ENCODE data around the gene ADAMTS4. TPM values are rescaled to one million over a fixed set of nuclear protein-coding genes. Genes with fewer than 3 reads are reported as not detected.

ADAMTS4 gene
- total RNA-seq = under 1 TPM; 0.28 to 0.60 TPM
- 0.52 TPM for polyA plus RNA-seq (2013, experiment 1 of 2)
- 0.73 TPM for polyA plus RNA-seq (2013, experiment 2 of 2)
- total RNA-seq = 0.27 to 12.3 (median 2.6) reads per million in 172 experiments

GRCh38 chr1:161198897-161199431 is at the start of gene ADAMTS4:
TSS of gene ADAMTS4 (minus strand) at chr1:161199054. CDS start at chr1:161198627, 427 bp downstream.
- ATAC-seq (ENCODE audit: poor library complexity) (no peak), DNase-seq (peak in 1 of 14 experiments; percentile 5)
- CTCF ChIA-PET = no interaction called here
- peaks cover 7% of the 10 kb centered on the region for H3K36me3 ChIP-seq (ENCODE audit: insufficient read depth, low read length)
- Mint-ChIP-seq H3K27me3 (no peaks in the 10 kb centered on the region), H3K4me1 (ENCODE audit: low read depth) (peaks cover 50% of the 10 kb centered on the region), H3K27ac (peak within 1 kb of the TSS; percentile 95), H3K9me3 (no peaks in the 10 kb centered on the region), H3K4me3 (peak within 1 kb of the TSS; percentile 70), H3K36me3 (ENCODE audit: low read depth) (peaks cover 14% of the 10 kb centered on the region)
- H3K4me1 ChIP-seq (ENCODE audit: insufficient read depth, low read length) = peaks cover 63% of the 10 kb centered on the region
- no peak for TF ChIP-seq CTCF (IDR thresholded peaks at IDR 0.05)
- no peaks in the 10 kb centered on the region for H3K9me3 ChIP-seq (ENCODE audit: control insufficient read depth in 1 of 2, insufficient read depth in 1 of 2, low read length in 2 of 2)
- peak within 1 kb of the TSS in 1 of 2 donors; percentile 86 for H3K27ac ChIP-seq (ENCODE audit: low read depth in 1 of 2, low read length in 2 of 2)
- H3K27me3 ChIP-seq (ENCODE audit: control insufficient read depth in 1 of 2, insufficient read depth in 2 of 2, low read length in 2 of 2) = no peaks in the 10 kb centered on the region
- intact Hi-C loops (cut with DNase I, micrococcal nuclease) = loop anchor here in 1 of 2 experiments (2.0 kb wide), 1 partner anchor 30 kb away; no protein-coding TSS in a partner anchor
- H3K4me3 ChIP-seq (ENCODE audit: low read length) = no peak within 1 kb of the TSS
- POLR2A ChIA-PET = interaction anchor here (1.7 kb wide), 1 partner anchor 17 kb away, joined by 7 read pairs; no protein-coding TSS in a partner anchor

GRCh38 chr1:161244888-161245287 is 46.0 kb upstream of the ADAMTS4 start:
- H3K4me3 ChIP-seq (ENCODE audit: low read length) = no peak overlapping the region
- no peaks in the 10 kb centered on the region for H3K9me3 ChIP-seq (ENCODE audit: control insufficient read depth in 1 of 2, insufficient read depth in 1 of 2, low read length in 2 of 2)
- CTCF ChIA-PET = no interaction called here
- no peaks in the 10 kb centered on the region for H3K9me3 Mint-ChIP-seq
- no peak overlapping the region for H3K27ac Mint-ChIP-seq
- H3K27me3 ChIP-seq (ENCODE audit: control insufficient read depth in 1 of 2, insufficient read depth in 2 of 2, low read length in 2 of 2) = no peaks in the 10 kb centered on the region
- DNase-seq (no peak), ATAC-seq (ENCODE audit: poor library complexity) (no peak)
- TF ChIP-seq CTCF (IDR thresholded peaks at IDR 0.05) = no peak
- H3K4me1 Mint-ChIP-seq (ENCODE audit: low read depth) = no peaks in the 10 kb centered on the region
- peaks cover 9% of the 10 kb centered on the region for H3K27me3 Mint-ChIP-seq
- H3K36me3 ChIP-seq (ENCODE audit: insufficient read depth, low read length) = no peaks in the 10 kb centered on the region
- POLR2A ChIA-PET = no interaction called here
- H3K4me1 ChIP-seq (ENCODE audit: insufficient read depth, low read length) = no peaks in the 10 kb centered on the region
- H3K27ac ChIP-seq (ENCODE audit: low read depth in 1 of 2, low read length in 2 of 2) = no peak overlapping the region
- intact Hi-C loops (cut with DNase I, micrococcal nuclease) = loop anchor here in 1 of 2 experiments (5.0 kb wide), 1 partner anchor 37 kb away; no protein-coding TSS in a partner anchor
- no peak overlapping the region for H3K4me3 Mint-ChIP-seq
- H3K36me3 Mint-ChIP-seq (ENCODE audit: low read depth) = no peaks in the 10 kb centered on the region

GRCh38 chr1:161242313-161242712 is 43.5 kb upstream of the ADAMTS4 start:
- no peak for TF ChIP-seq CTCF (IDR thresholded peaks at IDR 0.05)
- H3K9me3 Mint-ChIP-seq = no peaks in the 10 kb centered on the region
- no peaks in the 10 kb centered on the region for H3K4me1 Mint-ChIP-seq (ENCODE audit: low read depth)
- no peak for ATAC-seq (ENCODE audit: poor library complexity)
- no peaks in the 10 kb centered on the region for H3K36me3 ChIP-seq (ENCODE audit: insufficient read depth, low read length)
- ChIA-PET POLR2A (no interaction called here), CTCF (no interaction called here)
- intact Hi-C loops (cut with DNase I, micrococcal nuclease) = no loop called here
- H3K4me3 Mint-ChIP-seq = no peak overlapping the region
- no peak for DNase-seq
- H3K27ac ChIP-seq (ENCODE audit: low read depth in 1 of 2, low read length in 2 of 2) = no peak overlapping the region
- no peaks in the 10 kb centered on the region for H3K36me3 Mint-ChIP-seq (ENCODE audit: low read depth)
- no peaks in the 10 kb centered on the region for H3K27me3 ChIP-seq (ENCODE audit: control insufficient read depth in 1 of 2, insufficient read depth in 2 of 2, low read length in 2 of 2)
- H3K4me3 ChIP-seq (ENCODE audit: low read length) = no peak overlapping the region
- peaks cover 10% of the 10 kb centered on the region for H3K27me3 Mint-ChIP-seq
- H3K4me1 ChIP-seq (ENCODE audit: insufficient read depth, low read length) = no peaks in the 10 kb centered on the region
- H3K27ac Mint-ChIP-seq = no peak overlapping the region
- H3K9me3 ChIP-seq (ENCODE audit: control insufficient read depth in 1 of 2, insufficient read depth in 1 of 2, low read length in 2 of 2) = no peaks in the 10 kb centered on the region
